22Rv1 (cell line): ENCODE data around the gene SULT1E1.

Experiments used
- H3K27ac ChIP-seq: fragments of 450-650 bp; 2 replicates; pipeline ENCODE4 v1.5.1; 2017
- CTCF ChIP-seq: fragments of 450-650 bp; IDR thresholded peaks from 2 replicates; pipeline ENCODE4 v1.5.1; 2017; ENCODE audit warnings: mild to moderate bottlenecking
- ZFX ChIP-seq: fragments of 450-650 bp; IDR thresholded peaks from 2 replicates; pipeline ENCODE4 v1.6.1; 2017; ENCODE audit warnings: antibody characterized with exemption, borderline replicate concordance

SULT1E1 gene

GRCh38 chr4:69861756-69862155 lies 1.8 kb upstream of the SULT1E1 start:
- H3K27ac ChIP-seq: no peak overlapping the region
- TF ChIP-seq ZFX (no peak), CTCF (no peak)

GRCh38 chr4:69860521-69861298 lies 765 bp upstream of the SULT1E1 start:
- no peak overlapping the region for H3K27ac ChIP-seq
- no peak for TF ChIP-seq CTCF
- TF ChIP-seq ZFX: no peak

- TF ChIP-seq CTCF: no peak
- no peak for TF ChIP-seq ZFX
Measured at GRCh38 chr4:69859140-69859685, 732 bp downstream of the SULT1E1 start.

GRCh38 chr4:69858690-69859089 lies 1.3 kb downstream of the SULT1E1 start:
- TF ChIP-seq CTCF (no peak), ZFX (no peak)
- no peak overlapping the region for H3K27ac ChIP-seq

More at GRCh38 chr4:69859140-69859685, 732 bp downstream of the SULT1E1 start:
- H3K27ac ChIP-seq: no peak overlapping the region

- H3K27ac ChIP-seq: no peak overlapping the region
Measured at GRCh38 chr4:69855822-69856221, 4.1 kb downstream of the SULT1E1 start.

GRCh38 chr4:69849969-69850368 lies 10.0 kb downstream of the SULT1E1 start:
- no peak overlapping the region for H3K27ac ChIP-seq
- TF ChIP-seq CTCF: no peak
- TF ChIP-seq ZFX: no peak

More at GRCh38 chr4:69855822-69856221, 4.1 kb downstream of the SULT1E1 start:
- TF ChIP-seq ZFX (no peak), CTCF (no peak)

GRCh38 chr4:69849297-69849696 lies 10.6 kb downstream of the SULT1E1 start:
- TF ChIP-seq CTCF (no peak), ZFX (no peak)
- no peak overlapping the region for H3K27ac ChIP-seq
